Keratinocyte (primary cell): Measurements from ENCODE around the gene SH3PXD2B.

Experiments used
- EZH2 ChIP-seq: IDR thresholded peaks from one replicate; pipeline ENCODE4 v1.6.1; 2012; ENCODE audit warnings: inconsistent platforms, mild to moderate bottlenecking, low read length, moderate library complexity
- TF ChIP-seq, protein P1 (sequence below), 3 experiments: IDR thresholded peaks in 1 of 3; conservative IDR thresholded peaks in 1 of 3; optimal IDR thresholded peaks in 1 of 3; 2 replicates in 2 of 3; 3 replicates in 1 of 3; pipeline versions ENCODE3 to v1.5.1; 2011; ENCODE audit warnings: low read length in 3 of 3, mild to moderate bottlenecking in 3 of 3, moderate library complexity in 2 of 3, control low read depth in 1 of 3, inconsistent platforms in 1 of 3; ENCODE audit not compliant: insufficient read depth in 2 of 3; ENCODE audit errors: extremely low read depth in 1 of 3

DNA sequence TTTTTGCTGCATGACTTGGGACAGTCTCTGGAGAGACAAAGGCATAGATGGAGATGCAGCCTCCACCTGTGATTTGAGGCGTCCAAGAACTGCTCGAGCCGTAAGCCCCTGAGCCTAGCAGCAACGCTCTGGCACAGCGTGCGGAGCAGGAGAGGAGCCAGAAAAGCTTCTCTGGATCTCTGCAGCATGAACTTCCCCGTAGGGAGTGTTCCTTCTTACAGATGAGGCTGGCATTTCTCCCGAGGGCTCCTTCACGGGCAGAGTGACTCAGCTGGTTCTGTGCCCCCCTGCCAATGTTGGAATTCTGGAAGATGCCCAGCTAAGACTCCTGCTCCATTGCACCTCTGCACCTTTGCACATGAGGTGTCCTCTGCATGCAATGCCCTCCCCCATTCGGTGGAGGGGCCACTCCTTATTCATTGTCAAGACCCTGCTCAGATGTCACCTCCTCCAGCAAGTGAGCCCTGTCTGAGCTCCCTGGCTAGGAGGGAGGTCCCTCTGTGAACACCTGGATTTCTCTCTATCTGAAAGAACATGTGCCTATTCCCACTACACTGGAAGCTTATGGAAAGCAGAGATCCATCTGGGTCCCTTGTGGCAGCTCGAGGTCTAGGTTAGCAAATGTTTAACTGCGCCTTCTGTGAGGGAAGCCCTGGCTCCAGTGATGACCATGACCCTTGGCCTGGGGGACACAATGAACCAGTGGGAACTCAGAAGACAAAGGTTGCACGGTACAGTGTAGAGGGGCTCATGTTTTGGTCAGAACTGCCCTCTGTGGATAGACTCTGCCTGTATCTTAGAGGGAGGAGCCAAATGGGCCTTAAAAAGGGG is 39.6 kb downstream of the SH3PXD2B start:
- TF ChIP-seq, protein P1, sequence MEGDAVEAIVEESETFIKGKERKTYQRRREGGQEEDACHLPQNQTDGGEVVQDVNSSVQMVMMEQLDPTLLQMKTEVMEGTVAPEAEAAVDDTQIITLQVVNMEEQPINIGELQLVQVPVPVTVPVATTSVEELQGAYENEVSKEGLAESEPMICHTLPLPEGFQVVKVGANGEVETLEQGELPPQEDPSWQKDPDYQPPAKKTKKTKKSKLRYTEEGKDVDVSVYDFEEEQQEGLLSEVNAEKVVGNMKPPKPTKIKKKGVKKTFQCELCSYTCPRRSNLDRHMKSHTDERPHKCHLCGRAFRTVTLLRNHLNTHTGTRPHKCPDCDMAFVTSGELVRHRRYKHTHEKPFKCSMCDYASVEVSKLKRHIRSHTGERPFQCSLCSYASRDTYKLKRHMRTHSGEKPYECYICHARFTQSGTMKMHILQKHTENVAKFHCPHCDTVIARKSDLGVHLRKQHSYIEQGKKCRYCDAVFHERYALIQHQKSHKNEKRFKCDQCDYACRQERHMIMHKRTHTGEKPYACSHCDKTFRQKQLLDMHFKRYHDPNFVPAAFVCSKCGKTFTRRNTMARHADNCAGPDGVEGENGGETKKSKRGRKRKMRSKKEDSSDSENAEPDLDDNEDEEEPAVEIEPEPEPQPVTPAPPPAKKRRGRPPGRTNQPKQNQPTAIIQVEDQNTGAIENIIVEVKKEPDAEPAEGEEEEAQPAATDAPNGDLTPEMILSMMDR (optimal IDR thresholded peaks at IDR 0.05 in 1 of 3, IDR thresholded peaks at IDR 0.05 in 1 of 3, conservative IDR thresholded peaks at IDR 0.05 in 1 of 3; ENCODE audit: extremely low read depth in 1 of 3, insufficient read depth in 2 of 3, low read length in 3 of 3) = no peak
- TF ChIP-seq EZH2 = no peak
